ENCODE results near the gene ATP8A2. TPM values are rescaled to one million over a fixed set of nuclear protein-coding genes. Genes with fewer than 3 reads are reported as not detected.
"Not testable (repeated sequence)": the region's sequence is repeated elsewhere in the genome, so short reads cannot be mapped to it uniquely, and the experiment has no call there.

The ATP8A2 gene
- total RNA-seq, 2 experiments from 2014 or later: 1.6 to 1.7 TPM

DNA sequence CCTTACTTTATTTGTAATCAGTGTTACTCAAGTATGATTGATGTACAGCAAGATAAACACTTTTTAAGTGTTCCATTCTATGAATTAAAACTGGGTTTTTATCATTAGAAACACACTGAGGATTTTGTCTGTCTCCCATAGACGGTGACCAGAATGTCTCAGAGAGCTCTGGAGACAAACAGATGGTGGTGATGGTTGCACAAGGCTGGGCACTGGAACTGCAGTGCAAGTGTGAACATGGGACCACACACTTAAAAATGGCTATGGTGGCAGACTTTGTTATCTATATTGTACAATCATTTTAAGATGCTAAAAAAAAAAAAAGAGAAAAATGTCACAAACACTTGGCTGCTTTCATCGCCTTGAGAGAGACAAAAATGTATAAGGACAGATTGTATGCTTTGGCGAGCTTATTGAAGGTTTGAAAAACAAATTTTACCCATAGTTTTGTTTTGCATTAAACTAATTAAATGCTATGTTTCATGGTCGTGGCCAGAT is 407.1 kb downstream of the ATP8A2 start:
- H3K27ac Mint-ChIP-seq: no peak overlapping the region
- H3K4me3 Mint-ChIP-seq: no peak overlapping the region
- H3K36me3 Mint-ChIP-seq: no peaks in the 10 kb centered on the region
- no peaks in the 10 kb centered on the region for H3K9me3 Mint-ChIP-seq
- no peak for DNase-seq
- no peaks in the 10 kb centered on the region for H3K4me1 Mint-ChIP-seq
- no peaks in the 10 kb centered on the region for H3K27me3 Mint-ChIP-seq

DNA sequence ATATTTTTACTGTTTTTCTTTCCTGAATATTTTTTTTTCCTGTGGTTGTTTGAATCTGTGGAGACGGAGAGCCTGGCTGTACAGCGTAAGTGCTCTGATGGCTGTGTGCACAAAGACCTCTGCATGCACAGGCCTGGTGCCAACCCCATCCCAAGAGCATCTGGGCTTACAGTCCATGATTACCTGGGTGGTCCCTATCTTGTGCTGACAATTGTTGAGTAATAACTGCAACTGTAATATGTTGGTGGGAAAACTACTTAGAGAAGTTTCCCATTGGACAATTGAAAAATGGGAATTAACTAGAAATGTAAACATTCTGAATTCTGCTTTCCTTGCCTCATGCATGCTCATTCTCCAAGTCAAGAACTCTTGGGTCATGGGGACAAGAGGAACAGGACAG is 411.3 kb downstream of the ATP8A2 start:
- Mint-ChIP-seq H3K27ac (no peak overlapping the region), H3K4me3 (no peak overlapping the region), H3K27me3 (no peaks in the 10 kb centered on the region), H3K4me1 (no peaks in the 10 kb centered on the region), H3K9me3 (no peaks in the 10 kb centered on the region), H3K36me3 (no peaks in the 10 kb centered on the region)
- no peak for DNase-seq

DNA sequence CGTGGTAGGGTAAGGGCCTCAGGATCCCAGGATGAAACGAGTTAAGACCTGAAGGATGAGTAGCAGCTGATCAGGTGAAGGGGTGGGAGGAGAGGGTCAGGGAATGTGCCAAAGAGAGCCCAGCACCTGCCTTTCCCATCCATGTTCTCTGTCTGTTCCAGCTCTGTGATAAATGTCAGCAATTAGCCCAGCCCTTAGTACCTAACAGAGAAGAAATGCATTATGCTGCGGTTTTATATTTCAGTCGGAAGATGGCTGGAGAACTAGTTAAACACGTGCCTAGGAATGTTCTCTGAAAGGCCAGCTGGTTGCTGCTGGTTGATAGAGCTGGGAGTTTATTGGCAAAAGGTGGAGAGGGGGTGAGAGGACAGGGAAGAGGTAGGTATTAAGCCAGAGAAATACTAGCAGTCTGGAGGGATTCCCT is 411.8 kb downstream of the ATP8A2 start:
- H3K4me1 Mint-ChIP-seq: no peaks in the 10 kb centered on the region
- H3K9me3 Mint-ChIP-seq: no peaks in the 10 kb centered on the region
- H3K4me3 Mint-ChIP-seq: no peak overlapping the region
- no peaks in the 10 kb centered on the region for H3K27me3 Mint-ChIP-seq
- DNase-seq: no peak
- no peaks in the 10 kb centered on the region for H3K36me3 Mint-ChIP-seq
- no peak overlapping the region for H3K27ac Mint-ChIP-seq

DNA sequence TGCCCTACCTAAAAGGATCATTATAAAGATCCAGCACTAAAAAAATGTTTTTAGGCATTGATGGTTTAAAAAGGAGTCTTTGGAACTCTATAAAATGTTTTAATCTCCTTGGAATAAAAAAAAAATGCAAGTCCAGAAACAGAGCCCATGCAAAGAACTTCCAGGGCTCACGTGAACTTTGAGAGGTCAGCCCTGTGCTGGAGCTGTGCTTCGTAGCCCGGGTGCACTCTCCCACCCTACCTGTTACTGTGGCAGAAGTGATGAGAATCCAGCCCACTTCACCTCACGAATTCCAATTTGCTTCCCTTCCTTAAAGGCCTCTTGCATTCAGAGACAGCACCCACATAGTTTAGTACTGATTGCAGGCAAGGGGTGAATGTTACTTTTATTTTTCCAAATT is 412.3 kb downstream of the ATP8A2 start:
- Mint-ChIP-seq H3K27ac (no peak overlapping the region), H3K9me3 (no peaks in the 10 kb centered on the region), H3K4me1 (no peaks in the 10 kb centered on the region), H3K27me3 (no peaks in the 10 kb centered on the region), H3K36me3 (no peaks in the 10 kb centered on the region), H3K4me3 (no peak overlapping the region)
- no peak for DNase-seq

DNA sequence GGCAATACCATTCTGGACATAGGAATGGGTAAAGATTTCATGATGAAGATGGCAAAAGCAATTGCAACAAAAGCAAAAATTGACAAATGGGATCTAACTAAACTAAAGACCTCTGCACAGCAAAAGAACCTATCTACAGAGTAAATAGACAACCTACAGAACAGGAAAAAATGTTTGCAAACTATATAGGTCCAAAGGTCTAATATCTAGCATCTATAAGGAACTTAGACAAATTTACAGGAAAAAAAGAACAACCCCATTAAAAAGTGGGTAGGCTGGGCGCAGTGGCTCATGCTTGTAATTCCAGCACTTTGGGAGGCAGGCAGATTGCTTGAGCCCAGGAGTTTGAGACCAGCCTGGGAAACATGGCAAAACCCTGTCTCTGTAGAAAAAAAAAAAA is 418.4 kb downstream of the ATP8A2 start:
- H3K9me3 Mint-ChIP-seq, H3K27me3 Mint-ChIP-seq, H3K4me3 Mint-ChIP-seq, H3K27ac Mint-ChIP-seq, DNase-seq, H3K4me1 Mint-ChIP-seq, H3K36me3 Mint-ChIP-seq: not testable (repeated sequence)

DNA sequence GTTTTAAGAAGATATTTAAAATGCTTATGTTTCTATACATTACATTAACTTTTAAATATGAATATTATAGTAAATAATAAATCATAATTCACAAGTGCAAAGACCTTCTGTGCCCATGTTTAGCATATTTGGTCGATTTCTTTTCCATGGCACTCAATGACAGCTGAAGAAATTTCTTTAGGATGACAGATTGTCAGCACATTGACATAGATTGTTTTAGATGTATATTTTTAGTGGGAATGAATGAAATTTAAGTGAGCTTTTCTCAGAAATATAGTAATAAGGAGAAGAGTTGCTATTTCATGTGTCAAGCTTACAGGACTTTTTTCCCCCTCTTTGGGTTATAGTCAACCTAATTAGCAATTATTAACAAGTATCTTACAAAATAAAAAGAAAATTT is 423.5 kb downstream of the ATP8A2 start:
- DNase-seq: no peak
- H3K27ac Mint-ChIP-seq: no peak overlapping the region
- no peaks in the 10 kb centered on the region for H3K4me1 Mint-ChIP-seq
- no peaks in the 10 kb centered on the region for H3K36me3 Mint-ChIP-seq
- H3K4me3 Mint-ChIP-seq: no peak overlapping the region
- H3K9me3 Mint-ChIP-seq: no peaks in the 10 kb centered on the region
- no peaks in the 10 kb centered on the region for H3K27me3 Mint-ChIP-seq

DNA sequence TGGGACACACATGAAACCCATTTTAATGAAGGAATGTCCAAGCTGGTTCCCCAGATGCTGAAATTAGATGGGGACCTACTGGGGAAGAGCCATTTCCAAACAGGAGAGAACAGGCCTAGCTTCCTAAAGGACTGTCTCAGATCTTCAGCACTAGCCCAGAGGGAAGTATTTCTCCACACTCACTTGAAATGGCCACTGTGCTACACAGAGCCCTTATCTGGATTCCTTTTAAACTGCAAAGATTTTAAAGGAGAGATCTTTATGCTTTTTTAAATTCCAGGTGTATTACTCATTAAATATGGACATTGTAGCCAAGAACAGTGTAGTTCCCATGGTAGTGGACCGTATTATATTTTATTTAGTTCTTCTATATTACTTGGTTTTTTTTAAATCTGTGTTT is 424.7 kb downstream of the ATP8A2 start:
- no peak overlapping the region for H3K27ac Mint-ChIP-seq
- no peak for DNase-seq
- no peaks in the 10 kb centered on the region for H3K4me1 Mint-ChIP-seq
- no peaks in the 10 kb centered on the region for H3K36me3 Mint-ChIP-seq
- H3K27me3 Mint-ChIP-seq: no peaks in the 10 kb centered on the region
- H3K9me3 Mint-ChIP-seq: no peaks in the 10 kb centered on the region
- no peak overlapping the region for H3K4me3 Mint-ChIP-seq

DNA sequence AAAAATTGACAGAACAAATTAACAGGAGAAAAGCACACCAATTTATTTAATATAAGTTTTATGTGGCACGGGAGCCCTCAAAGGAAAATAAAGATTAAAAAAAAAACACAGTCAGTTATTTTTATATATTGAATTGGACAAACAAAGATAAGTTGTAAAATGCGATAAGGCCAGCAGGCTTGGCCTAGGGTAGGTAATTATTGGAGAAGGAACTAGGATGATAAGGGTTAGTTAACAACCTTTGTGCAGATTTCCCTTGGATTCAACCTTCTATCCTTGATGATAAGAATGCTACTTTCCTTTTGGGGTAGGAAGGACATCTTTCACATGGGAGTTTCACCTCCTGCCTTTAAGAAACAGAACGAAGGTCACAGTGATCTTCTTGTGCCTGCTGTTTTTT is 427.2 kb downstream of the ATP8A2 start:
- Mint-ChIP-seq H3K27ac (no peak overlapping the region), H3K27me3 (no peaks in the 10 kb centered on the region), H3K36me3 (no peaks in the 10 kb centered on the region)

DNA sequence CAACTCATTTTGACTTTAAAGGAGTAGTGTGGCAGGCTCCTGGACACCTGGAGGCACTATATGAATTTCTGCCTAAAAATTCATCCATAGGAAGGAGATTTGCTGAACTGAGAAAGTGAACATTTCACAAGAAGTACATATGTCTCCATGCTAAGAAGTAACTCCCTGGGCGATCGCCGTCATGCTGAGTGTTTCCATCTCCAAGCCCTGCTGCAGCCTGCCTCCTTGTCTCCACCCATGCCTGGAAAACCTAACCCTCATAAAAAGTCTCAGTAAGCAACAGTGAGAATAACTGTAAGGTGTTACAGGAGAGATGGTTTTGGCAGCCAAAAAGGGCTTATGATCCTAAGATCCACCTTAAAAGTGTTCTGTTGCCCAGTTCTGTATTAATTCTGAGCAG is 428.7 kb downstream of the ATP8A2 start:
- Mint-ChIP-seq H3K27me3 (no peaks in the 10 kb centered on the region), H3K27ac (peak overlapping the region; percentile 43), H3K4me3 (no peak overlapping the region), H3K4me1 (peaks cover 6% of the 10 kb centered on the region), H3K36me3 (peaks cover 3% of the 10 kb centered on the region), H3K9me3 (no peaks in the 10 kb centered on the region)
- DNase-seq: no peak

More for the DNA sequence above, 427.2 kb downstream of the ATP8A2 start:
- DNase-seq: no peak
- Mint-ChIP-seq H3K4me3 (no peak overlapping the region), H3K9me3 (no peaks in the 10 kb centered on the region), H3K4me1 (peaks cover 6% of the 10 kb centered on the region)

DNA sequence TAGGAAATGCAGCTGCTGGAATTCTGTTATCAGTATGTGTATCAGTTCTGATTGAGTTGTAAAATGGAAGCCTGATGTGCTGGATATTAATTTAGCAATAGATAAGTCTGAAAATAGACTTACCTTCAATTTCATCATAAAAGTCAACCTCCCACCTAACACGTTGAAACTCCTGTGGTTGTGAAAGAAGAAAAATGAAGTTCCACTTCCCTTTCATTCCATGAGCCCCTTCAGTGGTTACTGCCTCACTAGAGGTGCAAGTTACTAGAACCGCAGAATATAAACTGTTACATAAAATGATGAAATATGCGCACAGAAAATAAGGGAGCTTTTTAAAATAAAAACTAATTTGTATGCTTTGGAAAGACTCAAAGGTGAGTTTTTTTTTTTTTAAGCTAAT is 430.8 kb downstream of the ATP8A2 start:
- Mint-ChIP-seq H3K36me3 (peaks cover 3% of the 10 kb centered on the region), H3K4me1 (peaks cover 12% of the 10 kb centered on the region), H3K9me3 (peaks cover 9% of the 10 kb centered on the region), H3K27ac (no peak overlapping the region), H3K4me3 (no peak overlapping the region), H3K27me3 (no peaks in the 10 kb centered on the region)
- DNase-seq: no peak

DNA sequence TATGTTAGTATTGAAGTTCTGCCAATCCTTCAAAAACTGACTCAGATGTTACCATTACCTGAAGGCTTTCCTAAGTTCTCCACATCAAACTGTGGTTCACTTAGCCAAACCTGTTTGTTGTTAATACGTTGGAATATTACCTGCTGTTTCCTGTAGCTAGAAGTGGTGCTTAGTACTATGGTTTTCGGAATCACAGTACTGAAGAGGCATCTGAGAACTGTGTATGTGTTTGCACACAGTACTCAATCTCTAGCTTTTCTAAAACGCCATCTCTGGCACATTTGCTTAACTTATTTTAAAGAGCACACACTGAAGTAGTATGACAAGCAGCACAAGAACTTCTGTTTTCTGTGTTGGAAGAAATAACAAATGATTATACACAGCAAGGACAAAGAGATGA is 431.9 kb downstream of the ATP8A2 start:
- Mint-ChIP-seq H3K27ac (no peak overlapping the region), H3K27me3 (no peaks in the 10 kb centered on the region), H3K9me3 (peaks cover 10% of the 10 kb centered on the region), H3K4me1 (peaks cover 12% of the 10 kb centered on the region), H3K4me3 (no peak overlapping the region), H3K36me3 (peaks cover 3% of the 10 kb centered on the region)
- DNase-seq: no peak

DNA sequence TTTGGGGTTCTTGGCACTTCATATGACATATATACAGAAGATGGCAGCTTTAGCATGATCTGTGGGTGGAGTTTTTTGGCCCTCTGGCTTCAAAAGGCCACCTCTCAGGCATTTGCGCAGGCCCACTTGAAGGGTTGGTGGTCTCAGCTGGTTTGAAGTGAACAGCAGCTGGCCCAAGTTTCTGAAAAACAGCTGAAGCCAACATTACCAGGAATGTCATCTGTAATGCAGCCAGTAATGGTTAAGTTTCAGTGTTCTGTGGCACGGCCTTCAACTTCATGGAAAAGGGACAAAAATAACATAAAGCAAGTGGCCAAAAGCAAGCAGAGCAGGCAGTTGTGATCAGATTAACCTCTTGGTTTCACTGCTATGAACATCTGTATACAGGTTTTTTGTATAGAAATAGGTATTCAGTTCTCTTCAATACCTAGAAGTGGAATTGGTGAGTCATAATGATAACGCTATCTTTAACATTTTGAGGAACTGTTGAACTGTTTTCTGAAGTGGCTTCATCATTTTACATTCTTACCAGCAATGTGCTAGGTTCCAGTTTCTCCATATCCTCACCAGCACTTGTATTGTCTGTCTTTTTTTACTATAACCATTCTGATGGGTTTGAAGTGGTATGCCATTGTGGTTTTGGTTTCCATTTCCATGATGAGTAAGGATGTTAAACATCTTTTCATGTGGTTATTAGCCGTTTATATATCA is 434.6 kb downstream of the ATP8A2 start:
- no peak overlapping the region for H3K4me3 Mint-ChIP-seq
- peaks cover 5% of the 10 kb centered on the region for H3K36me3 Mint-ChIP-seq
- no peak for DNase-seq
- H3K9me3 Mint-ChIP-seq: peaks cover 11% of the 10 kb centered on the region
- peaks cover 12% of the 10 kb centered on the region for H3K4me1 Mint-ChIP-seq
- H3K27ac Mint-ChIP-seq: peak overlapping the region; percentile 81
- peaks cover 4% of the 10 kb centered on the region for H3K27me3 Mint-ChIP-seq

DNA sequence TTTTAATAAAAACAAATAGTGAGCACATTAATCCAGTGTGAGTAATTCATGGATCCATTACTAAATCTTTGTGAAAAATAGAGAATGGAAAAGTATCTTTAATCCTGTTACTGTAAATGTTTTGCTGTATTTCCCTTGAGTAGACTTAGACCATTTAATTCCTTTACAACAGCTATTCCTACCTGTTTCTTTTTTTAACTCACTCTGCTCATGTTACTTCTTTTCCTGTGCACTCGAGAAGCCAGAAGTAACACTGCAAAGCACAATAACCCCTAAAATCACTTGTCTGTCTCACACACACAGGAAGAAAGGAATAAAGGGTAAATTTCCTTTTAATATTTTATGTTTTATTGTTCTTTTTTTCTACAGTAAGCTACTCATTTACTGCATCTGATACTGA is 435.8 kb downstream of the ATP8A2 start:
- peaks cover 5% of the 10 kb centered on the region for H3K36me3 Mint-ChIP-seq
- peaks cover 12% of the 10 kb centered on the region for H3K4me1 Mint-ChIP-seq
- peaks cover 4% of the 10 kb centered on the region for H3K27me3 Mint-ChIP-seq
- H3K4me3 Mint-ChIP-seq: no peak overlapping the region
- DNase-seq: no peak
- peaks cover 16% of the 10 kb centered on the region for H3K9me3 Mint-ChIP-seq
- H3K27ac Mint-ChIP-seq: no peak overlapping the region

DNA sequence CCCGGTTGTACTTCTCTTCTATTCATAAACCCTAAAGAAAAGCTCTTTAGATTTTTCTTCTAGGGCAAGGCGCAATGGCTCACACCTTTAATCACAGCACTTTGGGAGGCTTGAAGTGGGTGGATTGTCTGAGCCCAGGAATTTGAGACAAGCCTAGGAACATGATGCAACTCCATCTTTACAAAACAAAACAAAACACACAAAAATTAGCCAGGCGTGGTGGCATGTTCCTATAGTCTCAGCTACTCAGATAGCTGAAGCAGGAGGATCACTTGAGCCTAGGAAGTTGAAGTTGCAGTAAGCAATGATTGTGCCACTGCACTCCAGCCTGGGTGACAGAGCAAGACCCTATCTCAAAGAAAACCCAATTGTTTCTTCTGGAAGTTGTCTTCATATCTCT is 439.7 kb downstream of the ATP8A2 start:
- Mint-ChIP-seq H3K36me3 (peaks cover 2% of the 10 kb centered on the region), H3K4me1 (no peaks in the 10 kb centered on the region), H3K4me3 (no peak overlapping the region), H3K9me3 (peaks cover 10% of the 10 kb centered on the region), H3K27ac (no peak overlapping the region), H3K27me3 (peaks cover 4% of the 10 kb centered on the region)
- DNase-seq: no peak

DNA sequence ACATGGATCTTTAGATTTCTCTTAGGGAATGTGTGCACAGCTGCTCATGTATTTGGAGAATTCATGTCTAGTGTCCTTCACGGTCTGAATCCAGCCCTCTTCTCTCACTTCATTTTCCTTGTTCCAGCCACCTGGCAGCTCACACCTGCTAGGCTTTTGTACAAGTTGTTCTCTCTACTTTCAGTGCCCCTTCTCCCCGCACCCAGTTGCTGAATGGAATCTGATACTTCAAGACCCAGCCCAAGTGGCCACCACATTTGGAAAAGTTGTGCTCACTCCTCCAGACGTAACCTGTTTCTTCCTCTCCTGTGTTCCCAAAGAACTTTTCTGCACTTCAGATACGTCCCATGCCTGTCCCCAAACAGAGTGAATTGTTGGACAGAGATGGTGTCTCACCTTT is 444.5 kb downstream of the ATP8A2 start:
- H3K4me3 Mint-ChIP-seq: no peak overlapping the region
- H3K4me1 Mint-ChIP-seq: no peaks in the 10 kb centered on the region
- no peak for DNase-seq
- no peak overlapping the region for H3K27ac Mint-ChIP-seq
- peaks cover 5% of the 10 kb centered on the region for H3K9me3 Mint-ChIP-seq
- H3K27me3 Mint-ChIP-seq: no peaks in the 10 kb centered on the region
- no peaks in the 10 kb centered on the region for H3K36me3 Mint-ChIP-seq

DNA sequence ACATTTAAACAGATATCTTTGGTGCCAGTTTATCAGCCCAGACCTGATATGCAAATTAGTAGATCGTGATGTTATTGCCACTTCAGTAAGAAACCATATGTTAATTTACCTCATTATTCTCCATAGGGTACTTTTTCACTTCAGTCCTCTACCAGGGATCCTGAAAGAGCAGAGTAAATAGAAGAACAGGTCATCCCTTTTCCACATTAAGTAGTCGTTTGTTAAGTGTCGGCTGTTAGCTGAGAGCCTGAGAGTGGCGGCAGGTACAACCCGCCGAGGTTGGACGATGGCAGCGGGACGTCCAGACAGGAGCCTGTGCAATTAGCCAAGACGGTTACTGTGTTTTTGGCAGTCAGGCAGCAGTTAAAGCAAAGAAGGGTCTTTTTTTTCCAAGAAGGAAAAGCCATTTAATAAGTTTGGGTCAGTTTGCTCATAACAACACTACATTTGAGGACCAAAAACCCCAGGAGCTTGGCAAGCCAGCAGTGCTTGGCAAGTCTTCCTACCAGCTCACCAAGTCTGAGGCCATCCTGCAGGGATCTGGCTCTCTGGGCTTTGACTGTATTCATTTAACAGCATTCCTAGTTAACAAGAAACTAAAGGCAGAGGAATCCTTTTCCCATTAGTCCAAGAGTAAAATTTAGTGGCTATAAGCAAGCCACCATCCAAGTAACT is 448.2 kb downstream of the ATP8A2 start:
- H3K36me3 Mint-ChIP-seq: no peaks in the 10 kb centered on the region
- peaks cover 2% of the 10 kb centered on the region for H3K9me3 Mint-ChIP-seq
- H3K4me3 Mint-ChIP-seq: no peak overlapping the region

More for the DNA sequence above, 448.2 kb downstream of the ATP8A2 start:
- no peaks in the 10 kb centered on the region for H3K4me1 Mint-ChIP-seq
- H3K27me3 Mint-ChIP-seq: no peaks in the 10 kb centered on the region
- DNase-seq: no peak
- no peak overlapping the region for H3K27ac Mint-ChIP-seq

All from activated naive CD8-positive, alpha-beta T cell treated with anti-CD3 and anti-CD28 coated beads for 36 hours (primary cell).